Coronary artery (tissue), 2 donors: ENCODE measurements around the gene SNX25.
A peak's percentile ranks its signal among the peaks of the same experiment; 100 is the strongest.

Source experiments
- DNase-seq: peaks from one replicate; pipeline ENCODE4 v3.0.0-alpha.2; 2017; ENCODE audit warnings: low spot score
- H3K27ac ChIP-seq, 2 donors: fragments of 200-600 bp; sonication (generic); one replicate each; pipeline ENCODE4 v1.5.1; 2016 to 2019
- H3K4me3 ChIP-seq: fragments of 200-600 bp; sonication (generic); 2 replicates; pipeline ENCODE4 v1.5.1; 2016; ENCODE audit warnings: mild to moderate bottlenecking, moderate library complexity
- CTCF ChIP-seq: fragments of 200-600 bp; sonication (generic); IDR thresholded peaks from one replicate; pipeline ENCODE4 v1.5.1; 2019; ENCODE audit warnings: antibody characterized with exemption

SNX25 gene

GRCh38 chr4:185384061-185384460 is 174.7 kb downstream of the SNX25 start:
- TF ChIP-seq CTCF: no peak
- Histone ChIP-seq H3K4me3 (no peak overlapping the region), H3K27ac (no peak overlapping the region)
- no peak for DNase-seq

GRCh38 chr4:185384930-185385331 is 175.5 kb downstream of the SNX25 start:
- no peak for DNase-seq
- TF ChIP-seq CTCF: no peak

GRCh38 chr4:185387957-185388356 is 178.6 kb downstream of the SNX25 start:
- TF ChIP-seq CTCF: no peak
- no peak for DNase-seq
- Histone ChIP-seq H3K4me3 (no peak overlapping the region), H3K27ac (no peak overlapping the region)

More at GRCh38 chr4:185384930-185385331, 175.5 kb downstream of the SNX25 start:
- H3K27ac ChIP-seq: no peak overlapping the region
- no peak overlapping the region for H3K4me3 ChIP-seq

- TF ChIP-seq CTCF: no peak
- Histone ChIP-seq H3K27ac (no peak overlapping the region), H3K4me3 (no peak overlapping the region)
- DNase-seq: no peak
Measured at GRCh38 chr4:185390941-185391340, 181.5 kb downstream of the SNX25 start.

- Histone ChIP-seq H3K4me3 (no peak overlapping the region), H3K27ac (no peak overlapping the region)
- DNase-seq: no peak
- no peak for TF ChIP-seq CTCF
Measured at GRCh38 chr4:185392156-185392555, 182.8 kb downstream of the SNX25 start.

GRCh38 chr4:185394568-185395237 is 185.3 kb downstream of the SNX25 start:
- DNase-seq: no peak
- no peak for TF ChIP-seq CTCF
- Histone ChIP-seq H3K27ac (peak overlapping the region in 1 of 2 donors; percentile 100), H3K4me3 (peak overlapping the region; percentile 94)

- DNase-seq: no peak
- Histone ChIP-seq H3K27ac (peak within 1 kb of the TSS; percentile 100), H3K4me3 (peak within 1 kb of the TSS; percentile 94)
- no peak for TF ChIP-seq CTCF
Measured at GRCh38 chr4:185395238-185395955, 186.0 kb downstream of the SNX25 start, which contains the start of gene LRP2BP. Gene LRP2BP, minus strand, starts transcription at chr4:185395924. Its CDS starts 17,738 bp downstream, at chr4:185378186.
